Vagina (tissue), 2 donors: ENCODE measurements around the gene RHBDL3.

Experiments used
- POLR2A ChIP-seq, 2 donors: fragments of 450-650 bp; IDR thresholded peaks; one replicate each; pipeline ENCODE4 v1.6.1; 2017; ENCODE audit warnings: antibody characterized with exemption in 2 of 2, mild to moderate bottlenecking in 2 of 2, moderate library complexity in 2 of 2
- POLR2AphosphoS5 ChIP-seq, 2 donors: sonication (generic); formaldehyde crosslinking; IDR thresholded peaks; one replicate each; pipeline ENCODE4 v1.9.0; 2017; ENCODE audit warnings: antibody characterized with exemption in 2 of 2, mild to moderate bottlenecking in 2 of 2, low read depth in 1 of 2; ENCODE audit not compliant: insufficient read depth in 1 of 2
- TF ChIP-seq, protein P1 (sequence below), 3 experiments: fragments of 450-650 bp in 2 of 3; fragments of 200-600 bp in 1 of 3; sonication (generic) in 1 of 3; IDR thresholded peaks; one replicate each; pipeline ENCODE4 v1.5.1; 2017 to 2019; ENCODE audit warnings: antibody characterized with exemption in 3 of 3, mild to moderate bottlenecking in 2 of 3, moderate library complexity in 2 of 3

DNA sequence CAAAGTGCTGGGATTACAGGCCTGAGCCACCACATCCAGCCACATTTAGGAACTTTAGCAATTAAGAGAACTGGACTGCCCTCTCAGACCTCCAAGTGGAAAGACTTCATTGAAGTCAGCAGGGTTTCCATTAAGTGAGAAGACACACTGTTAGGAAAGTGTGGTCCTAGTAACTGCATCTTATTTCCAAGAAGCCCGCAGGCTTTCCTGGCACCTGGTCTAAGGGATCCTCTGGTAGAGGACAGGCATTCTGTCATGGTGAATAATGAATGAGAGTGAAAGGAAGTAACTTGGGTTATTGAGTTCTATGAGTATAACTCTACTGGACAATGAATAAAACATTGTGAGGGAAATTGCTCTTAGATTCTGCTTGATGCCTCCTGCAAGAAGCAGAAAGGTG is 62.3 kb downstream of the RHBDL3 start:
- TF ChIP-seq POLR2A (IDR thresholded peaks at IDR 0.05) (no peak), POLR2AphosphoS5 (IDR thresholded peaks at IDR 0.05; ENCODE audit: insufficient read depth in 1 of 2, low read depth in 1 of 2) (no peak)
- TF ChIP-seq, protein P1, sequence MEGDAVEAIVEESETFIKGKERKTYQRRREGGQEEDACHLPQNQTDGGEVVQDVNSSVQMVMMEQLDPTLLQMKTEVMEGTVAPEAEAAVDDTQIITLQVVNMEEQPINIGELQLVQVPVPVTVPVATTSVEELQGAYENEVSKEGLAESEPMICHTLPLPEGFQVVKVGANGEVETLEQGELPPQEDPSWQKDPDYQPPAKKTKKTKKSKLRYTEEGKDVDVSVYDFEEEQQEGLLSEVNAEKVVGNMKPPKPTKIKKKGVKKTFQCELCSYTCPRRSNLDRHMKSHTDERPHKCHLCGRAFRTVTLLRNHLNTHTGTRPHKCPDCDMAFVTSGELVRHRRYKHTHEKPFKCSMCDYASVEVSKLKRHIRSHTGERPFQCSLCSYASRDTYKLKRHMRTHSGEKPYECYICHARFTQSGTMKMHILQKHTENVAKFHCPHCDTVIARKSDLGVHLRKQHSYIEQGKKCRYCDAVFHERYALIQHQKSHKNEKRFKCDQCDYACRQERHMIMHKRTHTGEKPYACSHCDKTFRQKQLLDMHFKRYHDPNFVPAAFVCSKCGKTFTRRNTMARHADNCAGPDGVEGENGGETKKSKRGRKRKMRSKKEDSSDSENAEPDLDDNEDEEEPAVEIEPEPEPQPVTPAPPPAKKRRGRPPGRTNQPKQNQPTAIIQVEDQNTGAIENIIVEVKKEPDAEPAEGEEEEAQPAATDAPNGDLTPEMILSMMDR (IDR thresholded peaks at IDR 0.05): no peak
